Mononuclear cell (primary cell): ENCODE data around the gene CEP57. TPM values are rescaled to one million over a fixed set of nuclear protein-coding genes. Genes with fewer than 3 reads are reported as not detected.
"Not testable (repeated sequence)": the region's sequence is repeated elsewhere in the genome, so short reads cannot be mapped to it uniquely, and the experiment has no call there.

ENCODE experiments used
- H3K27me3 ChIP-seq: 2 replicates; pipeline ENCODE4 v1.6.0; 2011; ENCODE audit warnings: low read length, control low read depth; ENCODE audit not compliant: insufficient read depth
- H3K4me1 ChIP-seq: 2 replicates; pipeline ENCODE4 v1.5.1; 2011; ENCODE audit warnings: mild to moderate bottlenecking, low read length, control low read depth; ENCODE audit not compliant: insufficient read depth
- H3K4me3 ChIP-seq: 2 replicates; pipeline ENCODE4 v1.5.1; 2011; ENCODE audit warnings: mild to moderate bottlenecking, low read length, moderate library complexity
- H3K9me3 ChIP-seq: 2 replicates; pipeline ENCODE4 v1.5.1; 2011; ENCODE audit warnings: low read depth, mild to moderate bottlenecking, control low read depth, low read length
- total RNA-seq: library from RNA; depleted of rRNA; stranded (reverse); fragments of >200 nt; gene quantifications from one replicate; pipeline ENCODE4 v1.2.3, GENCODE V29; 2012

The CEP57 gene
- total RNA-seq, 1 donor, result 71.9 TPM

DNA sequence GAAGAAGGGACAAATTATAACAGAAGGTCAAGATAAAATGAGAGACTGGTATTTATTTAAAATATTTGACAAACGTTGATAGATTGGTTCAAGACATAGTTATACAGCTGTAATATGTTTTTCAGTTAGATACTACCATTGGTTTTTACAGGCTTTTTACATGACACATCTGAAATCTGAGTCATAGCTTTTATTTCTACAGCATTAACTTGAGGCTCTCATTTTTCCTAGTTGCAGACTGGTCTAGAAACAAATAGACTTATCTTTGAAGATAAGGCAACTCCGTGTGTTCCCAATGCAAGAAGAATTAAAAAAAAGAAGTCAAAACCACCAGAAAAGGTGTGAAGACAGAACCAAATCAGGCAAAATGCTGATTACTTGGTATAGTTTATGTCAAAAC is 31.3 kb downstream of the CEP57 start:
- Histone ChIP-seq H3K4me3 (no peak overlapping the region), H3K4me1 (no peaks in the 10 kb centered on the region), H3K9me3 (no peaks in the 10 kb centered on the region), H3K27me3 (no peaks in the 10 kb centered on the region)

- no peaks in the 10 kb centered on the region for H3K4me1 ChIP-seq
- no peaks in the 10 kb centered on the region for H3K27me3 ChIP-seq
- H3K4me3 ChIP-seq, result no peak overlapping the region
- H3K9me3 ChIP-seq, result no peaks in the 10 kb centered on the region
Measured at GRCh38 chr11:95827696-95828095, 37.4 kb downstream of the CEP57 start.

DNA sequence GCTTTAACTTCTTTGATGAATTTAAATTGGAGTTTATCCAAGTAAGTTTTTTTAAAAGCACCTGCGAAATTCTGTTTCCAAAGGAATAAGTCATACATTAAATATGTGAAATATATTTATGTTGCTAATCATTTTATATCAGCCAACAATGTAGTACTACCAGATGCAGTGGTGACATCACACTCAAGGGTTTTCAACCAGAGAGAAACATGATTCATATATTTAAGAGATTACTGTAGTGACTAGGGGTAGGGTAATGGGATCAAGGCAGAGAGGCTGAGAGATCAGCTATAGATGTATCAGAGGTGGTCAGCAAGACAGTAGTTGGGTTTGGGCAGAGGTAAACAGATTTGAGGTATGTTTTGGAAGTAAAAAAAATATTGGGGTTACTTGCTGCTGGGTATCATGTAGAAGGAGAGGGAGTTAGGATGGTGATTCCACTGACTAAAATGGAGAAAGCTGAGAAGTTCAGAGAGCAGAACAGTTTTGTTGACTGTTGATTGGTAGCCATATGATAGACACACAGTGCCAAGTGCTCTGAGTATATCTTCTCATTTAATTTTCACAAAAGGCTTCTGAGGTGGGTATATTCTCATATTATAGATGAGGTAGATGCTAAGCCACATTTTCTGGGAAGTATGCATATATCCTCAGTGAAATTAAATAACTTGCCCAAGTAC is 39.4 kb downstream of the CEP57 start:
- no peaks in the 10 kb centered on the region for H3K9me3 ChIP-seq
- H3K4me1 ChIP-seq, result no peaks in the 10 kb centered on the region
- H3K27me3 ChIP-seq, result no peaks in the 10 kb centered on the region
- H3K4me3 ChIP-seq, result no peak overlapping the region

DNA sequence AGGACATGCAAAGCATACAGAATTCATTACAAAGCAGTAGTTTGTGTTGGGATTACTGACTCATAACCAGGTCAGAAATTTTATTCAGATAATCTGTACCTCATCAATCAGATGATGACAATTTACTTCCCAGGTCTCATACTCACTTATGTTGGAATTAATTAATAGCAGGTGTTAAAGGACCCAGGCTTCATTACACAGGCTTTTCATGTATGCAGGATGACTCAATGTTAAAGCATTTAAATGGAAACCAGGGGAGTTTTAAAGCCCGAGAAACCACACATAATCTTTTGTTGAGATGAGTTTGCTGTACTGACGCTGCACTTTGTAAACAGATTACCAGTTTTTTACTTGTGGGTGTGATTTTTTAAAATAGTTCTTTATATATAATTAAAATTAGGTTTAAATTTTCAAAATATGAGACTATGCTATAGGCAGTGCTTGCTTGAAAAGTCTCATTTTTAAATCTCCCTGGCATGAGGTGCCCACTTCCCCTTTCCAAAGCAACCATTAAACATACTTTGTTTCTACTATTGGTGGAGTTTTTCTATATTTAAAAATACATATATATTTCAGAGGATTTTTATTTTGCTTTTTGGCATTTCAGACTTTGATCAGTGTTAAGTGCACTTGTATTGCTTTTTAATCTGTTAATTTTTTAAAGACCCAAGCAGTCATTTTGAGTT is 41.0 kb downstream of the CEP57 start:
- H3K9me3 ChIP-seq, result no peaks in the 10 kb centered on the region
- no peaks in the 10 kb centered on the region for H3K27me3 ChIP-seq
- H3K4me1 ChIP-seq, result no peaks in the 10 kb centered on the region
- no peak overlapping the region for H3K4me3 ChIP-seq

DNA sequence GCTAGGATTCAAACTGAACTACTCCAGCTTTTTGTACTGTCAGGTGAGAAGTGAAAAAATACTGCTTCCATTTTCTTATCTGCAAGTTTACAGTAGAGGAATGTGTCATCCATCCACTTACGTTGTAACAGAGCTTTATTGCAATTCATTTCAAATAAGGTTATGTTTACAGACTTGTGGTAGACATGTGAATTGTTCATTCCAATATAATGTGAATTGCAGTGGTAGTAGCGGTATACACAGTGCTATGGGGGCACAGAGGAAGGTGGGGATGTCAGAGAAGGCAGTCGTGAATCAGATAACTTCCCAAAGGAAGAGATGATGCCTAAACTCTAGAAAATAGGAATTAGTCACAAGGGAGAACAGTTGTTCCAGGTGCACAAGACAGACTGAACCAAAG is 42.5 kb downstream of the CEP57 start:
- no peaks in the 10 kb centered on the region for H3K9me3 ChIP-seq
- no peaks in the 10 kb centered on the region for H3K4me1 ChIP-seq
- no peak overlapping the region for H3K4me3 ChIP-seq
- H3K27me3 ChIP-seq, result no peaks in the 10 kb centered on the region

- Histone ChIP-seq H3K4me3 (no peak overlapping the region), H3K4me1 (no peaks in the 10 kb centered on the region)
Measured at GRCh38 chr11:95833378-95833777, 43.1 kb downstream of the CEP57 start.

DNA sequence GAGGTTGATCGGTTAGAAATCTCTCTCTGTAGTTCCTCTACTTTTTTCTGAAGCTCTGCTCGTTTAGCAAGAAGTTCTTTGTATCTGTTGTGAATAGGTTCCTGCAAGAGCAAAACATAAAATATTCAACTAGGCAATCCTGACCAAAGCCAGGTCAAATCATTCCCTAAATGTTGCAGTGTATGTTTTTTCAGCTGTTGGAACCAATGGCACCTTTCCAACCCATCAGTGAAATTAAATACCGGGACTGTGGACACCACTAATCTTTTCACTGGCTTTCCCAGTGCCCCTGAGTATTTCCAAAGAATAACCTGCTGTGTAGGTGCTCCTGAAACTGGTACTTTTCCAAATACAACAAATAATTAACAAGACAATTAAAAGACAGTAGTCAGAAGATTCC is 45.1 kb downstream of the CEP57 start:
- H3K9me3 ChIP-seq, result no peaks in the 10 kb centered on the region
- H3K27me3 ChIP-seq, result no peaks in the 10 kb centered on the region
- no peaks in the 10 kb centered on the region for H3K4me1 ChIP-seq
- no peak overlapping the region for H3K4me3 ChIP-seq

More at GRCh38 chr11:95833378-95833777, 43.1 kb downstream of the CEP57 start:
- Histone ChIP-seq H3K9me3 (no peaks in the 10 kb centered on the region), H3K27me3 (no peaks in the 10 kb centered on the region)

DNA sequence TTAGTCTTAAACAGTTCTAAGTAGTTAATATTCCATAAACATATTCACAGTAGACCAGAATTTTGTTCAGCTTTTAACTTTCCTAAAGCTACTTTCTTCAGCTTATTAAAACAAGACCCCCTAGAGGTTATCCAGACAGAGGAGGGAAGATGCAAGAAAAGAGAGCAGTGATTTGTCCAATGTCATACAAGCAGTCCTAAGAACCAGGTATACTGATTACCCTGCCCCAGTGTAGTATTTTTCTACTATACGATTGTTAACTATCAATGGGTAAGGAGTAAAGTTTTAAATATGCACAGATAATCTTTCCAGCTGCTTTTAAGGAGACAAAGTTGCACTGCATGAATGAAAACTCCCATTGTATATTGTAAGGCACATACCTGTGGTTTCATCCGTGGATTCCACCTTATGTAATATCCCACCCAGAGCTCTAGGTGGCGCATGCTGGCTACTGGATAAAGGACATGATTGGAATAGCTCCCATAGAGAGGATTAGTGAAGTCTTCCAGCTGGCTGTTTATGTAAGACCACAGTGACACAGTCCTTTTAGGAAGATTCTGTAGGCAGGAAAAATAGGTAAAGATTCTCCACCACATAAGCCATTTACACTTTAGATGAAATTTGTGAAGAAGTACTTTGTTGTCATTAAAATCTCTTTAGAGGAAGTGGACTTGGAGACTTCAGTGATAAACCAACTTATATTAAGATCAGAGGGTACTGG is 45.6 kb downstream of the CEP57 start:
- no peaks in the 10 kb centered on the region for H3K4me1 ChIP-seq
- no peaks in the 10 kb centered on the region for H3K27me3 ChIP-seq
- no peak overlapping the region for H3K4me3 ChIP-seq
- H3K9me3 ChIP-seq, result no peaks in the 10 kb centered on the region

GRCh38 chr11:95845167-95845566 is 54.9 kb downstream of the CEP57 start:
- H3K4me3 ChIP-seq, result no peak overlapping the region
- H3K9me3 ChIP-seq, result no peaks in the 10 kb centered on the region
- H3K4me1 ChIP-seq, result no peaks in the 10 kb centered on the region
- no peaks in the 10 kb centered on the region for H3K27me3 ChIP-seq

GRCh38 chr11:95849087-95849825 is 59.0 kb downstream of the CEP57 start:
- Histone ChIP-seq H3K4me1 (no peaks in the 10 kb centered on the region), H3K27me3 (no peaks in the 10 kb centered on the region), H3K9me3 (no peaks in the 10 kb centered on the region), H3K4me3 (no peak overlapping the region)

DNA sequence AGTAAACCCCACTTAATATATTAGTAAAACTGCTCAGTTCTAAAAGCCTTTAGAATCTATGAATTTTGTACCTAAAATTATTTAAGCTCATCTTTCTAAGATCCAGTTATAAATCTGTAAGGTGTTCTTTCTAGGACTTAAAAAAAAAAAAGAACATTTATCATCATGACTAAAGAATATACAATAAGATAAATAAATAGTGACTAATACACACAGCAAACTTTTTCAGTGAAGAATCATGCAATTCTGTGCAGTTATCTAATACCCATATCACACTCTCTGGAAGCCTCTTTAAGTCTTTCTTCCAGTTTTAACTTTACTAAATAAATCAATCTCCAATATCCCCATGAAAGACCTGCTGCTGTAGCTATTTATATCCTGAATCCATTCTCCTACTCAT is 59.8 kb downstream of the CEP57 start:
- Histone ChIP-seq H3K27me3 (no peaks in the 10 kb centered on the region), H3K9me3 (no peaks in the 10 kb centered on the region), H3K4me1 (no peaks in the 10 kb centered on the region), H3K4me3 (no peak overlapping the region)

- H3K4me3 ChIP-seq, result no peak overlapping the region
- no peaks in the 10 kb centered on the region for H3K27me3 ChIP-seq
- no peaks in the 10 kb centered on the region for H3K4me1 ChIP-seq
- no peaks in the 10 kb centered on the region for H3K9me3 ChIP-seq
Measured at GRCh38 chr11:95853138-95853537, 62.8 kb downstream of the CEP57 start.

- Histone ChIP-seq H3K4me1 (no peaks in the 10 kb centered on the region), H3K4me3 (no peak overlapping the region), H3K9me3 (no peaks in the 10 kb centered on the region), H3K27me3 (no peaks in the 10 kb centered on the region)
Measured at GRCh38 chr11:95853862-95854261, 63.6 kb downstream of the CEP57 start.

GRCh38 chr11:95854362-95854761 is 64.1 kb downstream of the CEP57 start:
- H3K4me3 ChIP-seq, H3K27me3 ChIP-seq, H3K9me3 ChIP-seq, H3K4me1 ChIP-seq: not testable (repeated sequence)

DNA sequence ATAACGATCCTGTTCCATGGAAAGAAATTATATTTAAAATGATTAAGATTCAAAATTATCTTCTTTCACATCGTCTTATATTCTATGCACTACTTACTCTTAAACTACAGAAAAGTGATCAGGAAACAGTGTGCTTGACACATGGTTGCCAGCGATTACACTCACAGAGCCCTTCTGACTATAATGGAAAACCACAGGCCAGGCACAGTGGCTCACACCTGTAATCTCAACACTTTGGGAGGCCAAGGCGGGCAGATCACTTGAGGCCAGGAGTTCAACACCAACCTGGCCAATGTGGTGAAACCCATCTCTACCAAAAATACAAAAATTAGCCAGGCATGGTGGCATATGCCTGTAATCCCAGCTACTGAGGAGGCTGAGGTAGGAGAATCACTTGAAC is 69.7 kb downstream of the CEP57 start:
- H3K27me3 ChIP-seq, H3K4me1 ChIP-seq, H3K9me3 ChIP-seq, H3K4me3 ChIP-seq: not testable (repeated sequence)
